K562 (cell line): Measurements from ENCODE around the gene UBE2M. TPM values are rescaled to one million over a fixed set of nuclear protein-coding genes. Genes with fewer than 3 reads are reported as not detected.
A peak's percentile ranks its signal among the peaks of the same experiment; 100 is the strongest.

Source experiments
- BCLAF1 ChIP-seq, 2 experiments: fragments of 450-650 bp in 1 of 2; IDR thresholded peaks; 2 replicates each; pipeline ENCODE4 v1.6.1; 2011 to 2017; ENCODE audit warnings: low read depth in 2 of 2, antibody characterized with exemption in 1 of 2, borderline replicate concordance in 1 of 2, low read length in 1 of 2, mild to moderate bottlenecking in 1 of 2, mixed read lengths in 1 of 2; ENCODE audit not compliant: control insufficient read depth in 1 of 2
- TEAD1 ChIP-seq, 2 experiments: fragments of 450-650 bp in 1 of 2; sonication (generic) in 1 of 2; formaldehyde crosslinking; IDR thresholded peaks; 2 replicates each; pipeline versions ENCODE4 v1.4.0 to v1.8.0; 2020 to 2022; ENCODE audit warnings: mild to moderate bottlenecking in 2 of 2, missing genetic modification reagents in 1 of 2
- polyA plus RNA-seq, 8 experiments: library from polyadenylated mRNA; depleted of rRNA in 4 of 8; stranded (reverse) in 5 of 8; unstranded in 3 of 8; fragments of >200 nt; fragmentation: Nextera tagmentation in 2 of 8; fragmentation: Illumina TruSeq in 1 of 8; extraction: Ambion mirVana in 2 of 8; extraction: Trizol in 1 of 8; gene quantifications; 2 replicates each; pipeline versions ENCODE4 v1.2.1 to v1.2.3, GENCODE V29; 2011 to 2014; ENCODE audit warnings: inconsistent platforms in 1 of 8, missing spikeins in 1 of 8
- total RNA-seq, 7 experiments: library from RNA; depleted of rRNA in 6 of 7; stranded (reverse); fragments of >200 nt in 6 of 7; fragmentation: Illumina TruSeq in 2 of 7; extraction: Trizol in 2 of 7; gene quantifications; 2 replicates each; pipeline versions ENCODE4 v1.2.1 to v1.2.3, GENCODE V29; 2011 to 2021; ENCODE audit warnings: low replicate concordance in 1 of 7
- TF ChIP-seq, protein P1 (sequence below): fragments of 450-650 bp; IDR thresholded peaks from 2 replicates; pipeline ENCODE4 v1.6.1; 2016; ENCODE audit warnings: low read depth, mild to moderate bottlenecking, moderate library complexity

UBE2M gene
- total and polyA plus RNA-seq, 9 of the 15 experiments (the other 6 are each of a cell fraction or from before 2014, with no cell fraction given) = 0.92 to 163 (median 85.7) TPM

DNA sequence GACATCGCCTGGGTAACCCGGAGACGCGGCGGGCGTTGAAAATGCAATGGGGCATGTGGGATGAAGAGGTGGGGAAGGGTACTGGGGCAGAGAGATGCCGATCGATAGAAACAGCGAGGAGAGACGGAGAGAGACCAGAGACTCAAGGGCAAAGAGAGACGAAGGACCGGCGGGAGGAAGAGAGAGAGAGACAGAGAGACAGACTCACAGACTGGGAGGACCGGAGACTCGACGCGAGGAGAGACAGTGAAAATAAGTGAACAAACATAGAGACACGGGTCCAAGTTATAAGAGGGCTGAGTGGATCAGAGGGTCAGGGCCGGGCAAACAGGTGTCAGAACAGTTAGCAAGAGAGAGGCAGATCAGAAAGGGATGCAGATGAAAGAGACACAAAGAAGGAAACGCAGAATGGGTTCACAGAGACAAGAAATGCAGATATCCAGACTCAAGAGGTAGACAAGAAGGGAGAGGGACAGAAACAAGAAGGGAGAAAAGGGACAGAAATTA is 15.3 kb upstream of the UBE2M start (continued):
- TF ChIP-seq BCLAF1 (IDR thresholded peaks at IDR 0.05; ENCODE audit: borderline replicate concordance in 1 of 2, control insufficient read depth in 1 of 2, low read depth in 2 of 2, low read length in 1 of 2) (0 out of 4 replicates have a peak, but pooled peaks of 1 of the 2 experiments have one; percentile 14), TEAD1 (CRISPR knock-in tag; IDR thresholded peaks at IDR 0.05) (no peak)
- TF ChIP-seq, protein P1, sequence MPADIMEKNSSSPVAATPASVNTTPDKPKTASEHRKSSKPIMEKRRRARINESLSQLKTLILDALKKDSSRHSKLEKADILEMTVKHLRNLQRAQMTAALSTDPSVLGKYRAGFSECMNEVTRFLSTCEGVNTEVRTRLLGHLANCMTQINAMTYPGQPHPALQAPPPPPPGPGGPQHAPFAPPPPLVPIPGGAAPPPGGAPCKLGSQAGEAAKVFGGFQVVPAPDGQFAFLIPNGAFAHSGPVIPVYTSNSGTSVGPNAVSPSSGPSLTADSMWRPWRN = no peak
